HepG2 (cell line): ENCODE results near the gene SGIP1.

Source experiments
- CHD4 ChIP-seq: fragments of 200-600 bp; sonication (generic); IDR thresholded peaks from 2 replicates; pipeline ENCODE4 v1.7.0; 2017; ENCODE audit warnings: mild to moderate bottlenecking, low read length, borderline replicate concordance
- FOXK1 ChIP-seq: sonication (generic); formaldehyde crosslinking; IDR thresholded peaks from 2 replicates; pipeline ENCODE4 v1.4.0; 2020; ENCODE audit warnings: low read depth, missing genetic modification reagents, borderline replicate concordance
- ZNF282 ChIP-seq: fragments of 450-650 bp; IDR thresholded peaks from 2 replicates; pipeline ENCODE4 v1.6.1; 2018; ENCODE audit not compliant: partially characterized antibody
- TF ChIP-seq, protein P1 (sequence below): sonication (generic); formaldehyde crosslinking; IDR thresholded peaks from 2 replicates; pipeline ENCODE4 v1.4.0; 2020; ENCODE audit warnings: mild to moderate bottlenecking, missing genetic modification reagents, borderline replicate concordance
- TF ChIP-seq, protein P2 (sequence below): sonication (generic); formaldehyde crosslinking; IDR thresholded peaks from 2 replicates; pipeline ENCODE4 v1.5.0; 2020; ENCODE audit warnings: mild to moderate bottlenecking, missing genetic modification reagents, moderate library complexity
- TF ChIP-seq, protein P3 (sequence below): sonication (generic); formaldehyde crosslinking; IDR thresholded peaks from 2 replicates; pipeline ENCODE4 v1.4.0; 2020; ENCODE audit warnings: missing genetic modification reagents

DNA sequence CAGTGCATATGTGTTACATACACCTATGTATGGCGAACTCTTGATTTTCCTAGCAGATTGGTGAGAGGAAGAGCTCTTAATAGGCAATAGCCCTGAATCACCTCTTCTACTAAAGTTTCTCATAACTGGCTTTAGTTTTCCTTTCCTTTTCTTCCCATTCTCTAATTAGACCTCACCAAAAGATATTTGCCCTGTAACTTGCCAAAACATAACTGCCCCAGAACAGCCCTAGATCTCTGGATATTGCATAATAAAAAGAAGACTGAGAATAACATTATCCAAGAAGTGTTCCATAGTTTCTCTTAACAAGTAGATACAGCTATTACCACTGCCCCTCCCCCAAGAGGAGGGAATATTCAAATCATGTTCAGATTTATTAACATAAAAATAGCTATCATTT, 16.3 kb downstream of the SGIP1 start:
- TF ChIP-seq, protein P1, sequence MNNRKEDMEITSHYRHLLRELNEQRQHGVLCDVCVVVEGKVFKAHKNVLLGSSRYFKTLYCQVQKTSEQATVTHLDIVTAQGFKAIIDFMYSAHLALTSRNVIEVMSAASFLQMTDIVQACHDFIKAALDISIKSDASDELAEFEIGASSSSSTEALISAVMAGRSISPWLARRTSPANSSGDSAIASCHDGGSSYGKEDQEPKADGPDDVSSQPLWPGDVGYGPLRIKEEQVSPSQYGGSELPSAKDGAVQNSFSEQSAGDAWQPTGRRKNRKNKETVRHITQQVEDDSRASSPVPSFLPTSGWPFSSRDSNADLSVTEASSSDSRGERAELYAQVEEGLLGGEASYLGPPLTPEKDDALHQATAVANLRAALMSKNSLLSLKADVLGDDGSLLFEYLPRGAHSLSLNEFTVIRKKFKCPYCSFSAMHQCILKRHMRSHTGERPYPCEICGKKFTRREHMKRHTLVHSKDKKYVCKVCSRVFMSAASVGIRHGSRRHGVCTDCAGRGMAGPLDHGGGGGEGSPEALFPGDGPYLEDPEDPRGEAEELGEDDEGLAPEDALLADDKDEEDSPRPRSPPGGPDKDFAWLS: no peak
- TF ChIP-seq, protein P2, sequence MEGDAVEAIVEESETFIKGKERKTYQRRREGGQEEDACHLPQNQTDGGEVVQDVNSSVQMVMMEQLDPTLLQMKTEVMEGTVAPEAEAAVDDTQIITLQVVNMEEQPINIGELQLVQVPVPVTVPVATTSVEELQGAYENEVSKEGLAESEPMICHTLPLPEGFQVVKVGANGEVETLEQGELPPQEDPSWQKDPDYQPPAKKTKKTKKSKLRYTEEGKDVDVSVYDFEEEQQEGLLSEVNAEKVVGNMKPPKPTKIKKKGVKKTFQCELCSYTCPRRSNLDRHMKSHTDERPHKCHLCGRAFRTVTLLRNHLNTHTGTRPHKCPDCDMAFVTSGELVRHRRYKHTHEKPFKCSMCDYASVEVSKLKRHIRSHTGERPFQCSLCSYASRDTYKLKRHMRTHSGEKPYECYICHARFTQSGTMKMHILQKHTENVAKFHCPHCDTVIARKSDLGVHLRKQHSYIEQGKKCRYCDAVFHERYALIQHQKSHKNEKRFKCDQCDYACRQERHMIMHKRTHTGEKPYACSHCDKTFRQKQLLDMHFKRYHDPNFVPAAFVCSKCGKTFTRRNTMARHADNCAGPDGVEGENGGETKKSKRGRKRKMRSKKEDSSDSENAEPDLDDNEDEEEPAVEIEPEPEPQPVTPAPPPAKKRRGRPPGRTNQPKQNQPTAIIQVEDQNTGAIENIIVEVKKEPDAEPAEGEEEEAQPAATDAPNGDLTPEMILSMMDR: no peak
- TF ChIP-seq FOXK1 (CRISPR knock-in tag) (no peak), ZNF282 (no peak), CHD4 (no peak)
- TF ChIP-seq, protein P3, sequence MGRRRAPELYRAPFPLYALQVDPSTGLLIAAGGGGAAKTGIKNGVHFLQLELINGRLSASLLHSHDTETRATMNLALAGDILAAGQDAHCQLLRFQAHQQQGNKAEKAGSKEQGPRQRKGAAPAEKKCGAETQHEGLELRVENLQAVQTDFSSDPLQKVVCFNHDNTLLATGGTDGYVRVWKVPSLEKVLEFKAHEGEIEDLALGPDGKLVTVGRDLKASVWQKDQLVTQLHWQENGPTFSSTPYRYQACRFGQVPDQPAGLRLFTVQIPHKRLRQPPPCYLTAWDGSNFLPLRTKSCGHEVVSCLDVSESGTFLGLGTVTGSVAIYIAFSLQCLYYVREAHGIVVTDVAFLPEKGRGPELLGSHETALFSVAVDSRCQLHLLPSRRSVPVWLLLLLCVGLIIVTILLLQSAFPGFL (CRISPR knock-in tag): no peak
